ENCODE data around the gene SLC27A2. TPM values are rescaled to one million over a fixed set of nuclear protein-coding genes. Genes with fewer than 3 reads are reported as not detected.

The SLC27A2 gene
- total and polyA plus RNA-seq, 2 donors (not counting 1 experiment from before 2014, with no cell fraction given) = 0.49 to 0.66 TPM

DNA sequence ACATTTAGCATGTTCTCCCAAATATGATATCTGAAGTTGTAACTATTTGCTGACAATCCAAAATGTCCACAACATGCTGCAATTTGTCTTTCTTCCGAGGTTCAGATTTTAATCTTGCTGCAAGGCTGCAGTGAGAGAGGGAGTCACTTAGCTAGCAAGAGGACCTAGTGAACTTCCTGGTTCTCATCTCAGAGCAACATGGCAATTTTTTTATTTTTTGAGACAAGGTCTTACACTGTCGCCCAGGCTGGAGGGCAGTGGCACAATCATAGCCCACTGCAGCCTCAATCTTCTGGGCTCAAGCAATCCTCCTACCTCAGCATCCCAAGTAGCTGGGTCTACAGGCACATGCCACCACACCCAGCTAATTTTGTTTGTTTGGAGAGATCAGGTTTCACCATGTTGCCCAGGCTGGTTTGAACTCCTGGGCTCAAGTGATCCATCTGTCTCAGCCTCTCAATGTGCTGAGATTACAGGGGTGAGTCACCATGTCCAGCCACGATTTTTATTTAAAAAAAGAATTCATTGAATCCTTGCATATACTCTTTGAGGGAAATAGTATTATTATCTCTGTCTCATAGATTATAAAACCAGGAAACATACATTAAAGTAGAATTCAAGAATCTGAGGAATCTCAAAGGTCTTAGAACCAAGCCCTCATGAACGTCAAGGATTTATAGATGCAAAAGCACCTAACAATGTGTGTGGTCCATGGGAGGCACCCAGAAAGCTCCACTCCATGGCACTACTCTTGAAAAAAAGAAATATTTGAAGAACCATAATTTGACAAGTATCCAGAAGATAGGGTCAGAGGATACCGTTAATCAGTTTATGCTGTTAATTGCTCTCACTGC lies 74.4 kb downstream of the SLC27A2 start:
- H3K79me2 ChIP-seq (ENCODE audit: control insufficient read depth, insufficient read depth, low read length) = no peaks in the 10 kb centered on the region
- no peak overlapping the region for H3K4me3 ChIP-seq (replicated peaks in 1 of 4; ENCODE audit: control extremely low read depth in 1 of 4, insufficient read depth in 1 of 4, low read depth in 3 of 4, low read length in 4 of 4)
- no peak overlapping the region for H3K9ac ChIP-seq (ENCODE audit: insufficient read depth, low read length)
- TF ChIP-seq, protein P1, sequence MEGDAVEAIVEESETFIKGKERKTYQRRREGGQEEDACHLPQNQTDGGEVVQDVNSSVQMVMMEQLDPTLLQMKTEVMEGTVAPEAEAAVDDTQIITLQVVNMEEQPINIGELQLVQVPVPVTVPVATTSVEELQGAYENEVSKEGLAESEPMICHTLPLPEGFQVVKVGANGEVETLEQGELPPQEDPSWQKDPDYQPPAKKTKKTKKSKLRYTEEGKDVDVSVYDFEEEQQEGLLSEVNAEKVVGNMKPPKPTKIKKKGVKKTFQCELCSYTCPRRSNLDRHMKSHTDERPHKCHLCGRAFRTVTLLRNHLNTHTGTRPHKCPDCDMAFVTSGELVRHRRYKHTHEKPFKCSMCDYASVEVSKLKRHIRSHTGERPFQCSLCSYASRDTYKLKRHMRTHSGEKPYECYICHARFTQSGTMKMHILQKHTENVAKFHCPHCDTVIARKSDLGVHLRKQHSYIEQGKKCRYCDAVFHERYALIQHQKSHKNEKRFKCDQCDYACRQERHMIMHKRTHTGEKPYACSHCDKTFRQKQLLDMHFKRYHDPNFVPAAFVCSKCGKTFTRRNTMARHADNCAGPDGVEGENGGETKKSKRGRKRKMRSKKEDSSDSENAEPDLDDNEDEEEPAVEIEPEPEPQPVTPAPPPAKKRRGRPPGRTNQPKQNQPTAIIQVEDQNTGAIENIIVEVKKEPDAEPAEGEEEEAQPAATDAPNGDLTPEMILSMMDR (conservative IDR thresholded peaks at IDR 0.05 in 1 of 2, IDR thresholded peaks at IDR 0.05 in 1 of 2; ENCODE audit: low read depth in 1 of 2, low read length in 2 of 2) = no peak
- no peak for TF ChIP-seq EZH2 (IDR thresholded peaks at IDR 0.05; ENCODE audit: low read length, missing control alignments)
- peaks cover 2% of the 10 kb centered on the region for H3K4me1 ChIP-seq (ENCODE audit: control insufficient read depth, extremely low read depth, insufficient read depth, low read length)
- H3K9me3 ChIP-seq (ENCODE audit: control insufficient read depth, insufficient read depth, low read depth, low read length) = no peaks in the 10 kb centered on the region
- H3K27me3 ChIP-seq (ENCODE audit: control insufficient read depth, insufficient read depth, low read length) = peaks cover 8% of the 10 kb centered on the region
- peak; percentile 81 to 87 for DNase-seq (ENCODE audit: low read depth in 2 of 2)
- peak overlapping the region; percentile 3 for H3K4me2 ChIP-seq (ENCODE audit: extremely low read depth, insufficient read depth, low read length)
- H4K20me1 ChIP-seq (ENCODE audit: control insufficient read depth, extremely low read depth, insufficient read depth, low read length) = no peaks in the 10 kb centered on the region
- H2AFZ ChIP-seq (ENCODE audit: low read length) = no peak overlapping the region
- H3K27ac ChIP-seq (ENCODE audit: insufficient read depth, low read length) = no peak overlapping the region
- H3K36me3 ChIP-seq (ENCODE audit: control insufficient read depth, insufficient read depth, low read length) = no peaks in the 10 kb centered on the region

DNA sequence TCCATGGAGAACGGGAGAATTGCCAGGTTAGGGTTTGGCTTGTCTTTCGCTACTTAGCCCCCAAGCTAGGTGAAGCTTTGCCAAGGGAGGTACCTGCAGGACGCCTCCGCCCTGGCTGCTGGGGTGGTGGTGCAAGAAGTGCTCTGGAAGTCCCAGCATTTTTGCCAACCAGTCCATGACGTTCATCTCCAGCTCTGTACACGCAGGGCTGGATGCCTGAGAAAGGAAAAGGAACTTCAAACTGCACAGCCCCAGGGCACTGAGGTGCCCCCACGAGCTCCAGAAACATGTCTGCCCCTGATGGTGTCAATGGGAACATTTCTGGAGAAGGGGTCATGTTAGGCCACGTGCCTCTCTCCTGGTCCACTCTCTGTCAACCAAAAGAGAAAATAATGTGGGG lies 75.3 kb downstream of the SLC27A2 start:
- H3K9ac ChIP-seq (ENCODE audit: insufficient read depth, low read length) = no peak overlapping the region
- peaks cover 2% of the 10 kb centered on the region for H3K4me1 ChIP-seq (ENCODE audit: control insufficient read depth, extremely low read depth, insufficient read depth, low read length)
- no peak overlapping the region for H3K4me3 ChIP-seq (replicated peaks in 1 of 4; ENCODE audit: control extremely low read depth in 1 of 4, insufficient read depth in 1 of 4, low read depth in 3 of 4, low read length in 4 of 4)
- no peaks in the 10 kb centered on the region for H3K36me3 ChIP-seq (ENCODE audit: control insufficient read depth, insufficient read depth, low read length)
- H3K27ac ChIP-seq (ENCODE audit: insufficient read depth, low read length) = no peak overlapping the region
- no peak overlapping the region for H3K4me2 ChIP-seq (ENCODE audit: extremely low read depth, insufficient read depth, low read length)
- DNase-seq (ENCODE audit: low read depth in 2 of 2) = no peak
- H4K20me1 ChIP-seq (ENCODE audit: control insufficient read depth, extremely low read depth, insufficient read depth, low read length) = no peaks in the 10 kb centered on the region
- H3K79me2 ChIP-seq (ENCODE audit: control insufficient read depth, insufficient read depth, low read length) = no peaks in the 10 kb centered on the region
- no peak overlapping the region for H2AFZ ChIP-seq (ENCODE audit: low read length)
- no peak for TF ChIP-seq EZH2 (IDR thresholded peaks at IDR 0.05; ENCODE audit: low read length, missing control alignments)
- TF ChIP-seq, protein P1 (conservative IDR thresholded peaks at IDR 0.05 in 1 of 2, IDR thresholded peaks at IDR 0.05 in 1 of 2; ENCODE audit: low read depth in 1 of 2, low read length in 2 of 2) = no peak
- peaks cover 7% of the 10 kb centered on the region for H3K27me3 ChIP-seq (ENCODE audit: control insufficient read depth, insufficient read depth, low read length)
- H3K9me3 ChIP-seq (ENCODE audit: control insufficient read depth, insufficient read depth, low read depth, low read length) = no peaks in the 10 kb centered on the region

DNA sequence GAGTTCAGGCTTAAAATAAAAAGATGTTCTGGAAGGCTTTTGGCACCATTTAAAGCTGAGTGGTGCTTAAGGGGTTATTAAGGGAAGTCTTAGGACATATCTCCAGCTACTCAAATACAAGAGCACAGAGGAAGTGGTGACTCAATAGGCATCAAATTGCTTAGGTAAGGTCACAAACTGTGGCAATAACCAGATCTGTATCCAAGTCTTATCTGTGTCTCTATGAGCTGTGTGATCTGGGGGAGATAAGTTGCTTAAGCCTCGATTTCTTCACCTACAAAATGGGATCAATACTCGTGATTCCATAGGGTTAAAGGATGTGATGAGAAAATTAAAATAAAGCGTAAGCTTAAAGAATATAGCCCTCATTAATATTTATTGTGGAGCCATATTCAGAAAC lies 75.9 kb downstream of the SLC27A2 start:
- Histone ChIP-seq H3K4me2 (ENCODE audit: extremely low read depth, insufficient read depth, low read length) (no peak overlapping the region), H3K4me3 (replicated peaks in 1 of 4; ENCODE audit: control extremely low read depth in 1 of 4, insufficient read depth in 1 of 4, low read depth in 3 of 4, low read length in 4 of 4) (no peak overlapping the region), H3K27me3 (ENCODE audit: control insufficient read depth, insufficient read depth, low read length) (peaks cover 7% of the 10 kb centered on the region), H3K9me3 (ENCODE audit: control insufficient read depth, insufficient read depth, low read depth, low read length) (no peaks in the 10 kb centered on the region), H3K4me1 (ENCODE audit: control insufficient read depth, extremely low read depth, insufficient read depth, low read length) (peaks cover 2% of the 10 kb centered on the region), H3K27ac (ENCODE audit: insufficient read depth, low read length) (no peak overlapping the region), H4K20me1 (ENCODE audit: control insufficient read depth, extremely low read depth, insufficient read depth, low read length) (no peaks in the 10 kb centered on the region), H2AFZ (ENCODE audit: low read length) (no peak overlapping the region), H3K36me3 (ENCODE audit: control insufficient read depth, insufficient read depth, low read length) (no peaks in the 10 kb centered on the region), H3K9ac (ENCODE audit: insufficient read depth, low read length) (no peak overlapping the region), H3K79me2 (ENCODE audit: control insufficient read depth, insufficient read depth, low read length) (no peaks in the 10 kb centered on the region)
- DNase-seq (ENCODE audit: low read depth in 2 of 2) = peak; percentile 55 to 66
- TF ChIP-seq, protein P1 (conservative IDR thresholded peaks at IDR 0.05 in 1 of 2, IDR thresholded peaks at IDR 0.05 in 1 of 2; ENCODE audit: low read depth in 1 of 2, low read length in 2 of 2) = no peak
- no peak for TF ChIP-seq EZH2 (IDR thresholded peaks at IDR 0.05; ENCODE audit: low read length, missing control alignments)
